Natural killer cell treated with Interleukin-12 subunit alpha and Interleukin-12 subunit beta and Interleukin-15 and Interleukin-18, amount 100 ng/mL, for 72 hours (primary cell): ENCODE data around the gene NUFIP2. TPM values are rescaled to one million over a fixed set of nuclear protein-coding genes. Genes with fewer than 3 reads are reported as not detected.

Source experiments
- ATAC-seq, 2 donors: fragments of 150-1000 bp; cut with Tn5 transposase in 1 of 2; sonication (Bioruptor Pico), chemical (Tn5 transposase) in 1 of 2; 2 replicates each; pipeline ENCODE4 v1.10.0; 2021
- DNase-seq: peaks from one replicate; pipeline ENCODE4 v3.0.0; 2022; ENCODE audit warnings: low spot score
- H3K27ac Mint-ChIP-seq, 2 donors: 1 replicate in 1 of 2; 2 replicates in 1 of 2; pipeline ENCODE4 v1.8.0; 2022; ENCODE audit warnings: mixed read lengths in 2 of 2, mild to moderate bottlenecking in 1 of 2, moderate library complexity in 1 of 2
- H3K27me3 Mint-ChIP-seq, 2 donors: 1 replicate in 1 of 2; 2 replicates in 1 of 2; pipeline ENCODE4 v1.8.0; 2022; ENCODE audit warnings: mixed read lengths in 2 of 2
- H3K36me3 Mint-ChIP-seq: one replicate; pipeline ENCODE4 v1.8.0; 2022; ENCODE audit warnings: mixed read lengths
- H3K4me1 Mint-ChIP-seq, 2 donors: 1 replicate in 1 of 2; 2 replicates in 1 of 2; pipeline ENCODE4 v1.8.0; 2022; ENCODE audit warnings: low read depth in 2 of 2, mixed read lengths in 2 of 2, mild to moderate bottlenecking in 1 of 2
- H3K4me3 Mint-ChIP-seq: one replicate; pipeline ENCODE4 v1.8.0; 2022; ENCODE audit warnings: mixed read lengths
- H3K9me3 Mint-ChIP-seq: 2 replicates; pipeline ENCODE4 v1.8.0; 2022; ENCODE audit warnings: mixed read lengths
- total RNA-seq, 2 donors: library from RNA; stranded (reverse); gene quantifications; one replicate each; pipeline ENCODE4 v1.2.3, GENCODE V29; 2022

The NUFIP2 gene
- total RNA-seq, 2 donors from 2014 or later, result 74.2 to 97.0 TPM

DNA sequence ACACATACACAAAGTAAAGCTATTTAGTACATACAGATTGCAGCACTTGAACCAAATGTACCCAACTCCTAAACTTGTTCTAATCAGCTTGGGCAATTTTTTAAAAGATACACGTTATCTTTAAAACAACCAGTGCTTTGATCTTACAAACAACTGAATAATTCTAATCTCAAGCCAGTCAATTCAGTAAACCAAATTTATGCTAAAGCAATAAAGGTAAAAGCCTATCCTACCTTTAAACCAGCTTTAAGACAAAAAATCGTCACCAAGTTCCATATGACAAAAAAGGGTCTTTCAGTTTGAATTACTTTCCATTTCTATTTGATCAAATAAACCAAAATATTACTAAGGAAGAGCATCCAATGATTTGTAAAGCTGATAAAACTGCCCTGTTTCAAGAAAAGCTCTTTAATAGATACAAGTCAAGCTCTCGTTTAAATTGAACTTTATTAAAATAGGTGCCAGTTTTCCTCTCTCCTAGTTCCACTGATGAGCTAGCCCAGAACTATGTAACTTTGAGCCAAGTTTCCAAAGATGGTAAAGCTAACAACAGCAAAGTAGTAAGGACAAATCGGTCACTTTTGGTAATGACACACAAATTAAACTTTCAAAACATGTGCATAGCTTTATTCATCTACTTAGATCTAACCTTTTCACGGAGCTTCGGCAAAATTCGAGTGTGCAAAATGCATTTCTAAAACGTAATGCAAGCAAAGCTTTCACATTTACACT is 37.0 kb downstream of the NUFIP2 start:
- Mint-ChIP-seq H3K27me3 (no peaks in the 10 kb centered on the region), H3K27ac (peak overlapping the region; percentile 38 to 67), H3K4me3 (no peak overlapping the region), H3K36me3 (peaks cover 16% of the 10 kb centered on the region), H3K4me1 (peaks cover 14 to 30% of the 10 kb centered on the region in 2 donors), H3K9me3 (no peaks in the 10 kb centered on the region)
- ATAC-seq (no peak), DNase-seq (no peak)

DNA sequence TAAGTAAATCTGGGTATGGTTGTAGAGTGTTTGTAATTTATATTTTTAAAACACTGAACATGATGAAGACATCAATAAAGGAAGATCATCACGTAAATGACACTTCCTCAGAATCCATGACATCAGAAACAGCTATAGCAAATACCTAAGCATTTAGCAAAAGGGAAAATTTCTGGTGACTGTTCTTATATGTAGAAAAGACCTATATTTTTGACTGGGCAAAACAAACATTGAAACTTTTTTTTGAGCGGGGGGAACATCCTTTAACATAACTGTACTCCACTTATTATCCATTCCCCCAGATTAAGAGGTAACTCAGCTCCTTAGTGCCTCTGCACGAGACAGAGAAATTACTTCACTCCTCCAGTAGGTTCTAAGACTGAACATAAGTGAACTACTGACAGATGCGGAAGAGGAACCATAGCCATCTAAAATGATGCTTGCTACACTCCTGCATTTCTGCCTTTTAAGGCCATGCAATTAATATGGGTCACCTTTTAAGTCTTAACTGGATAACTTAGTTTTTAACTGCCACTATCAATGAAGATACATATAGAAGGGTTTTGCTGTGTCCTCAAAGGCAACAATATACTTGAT is 37.9 kb downstream of the NUFIP2 start:
- H3K36me3 Mint-ChIP-seq, result peaks cover 8% of the 10 kb centered on the region
- no peaks in the 10 kb centered on the region for H3K27me3 Mint-ChIP-seq
- no peak overlapping the region for H3K4me3 Mint-ChIP-seq
- DNase-seq, result no peak
- H3K9me3 Mint-ChIP-seq, result no peaks in the 10 kb centered on the region
- no peak for ATAC-seq
- H3K27ac Mint-ChIP-seq, result peak overlapping the region in 1 of 2 donors; percentile 67
- peaks cover 14 to 31% of the 10 kb centered on the region in 2 donors for H3K4me1 Mint-ChIP-seq

DNA sequence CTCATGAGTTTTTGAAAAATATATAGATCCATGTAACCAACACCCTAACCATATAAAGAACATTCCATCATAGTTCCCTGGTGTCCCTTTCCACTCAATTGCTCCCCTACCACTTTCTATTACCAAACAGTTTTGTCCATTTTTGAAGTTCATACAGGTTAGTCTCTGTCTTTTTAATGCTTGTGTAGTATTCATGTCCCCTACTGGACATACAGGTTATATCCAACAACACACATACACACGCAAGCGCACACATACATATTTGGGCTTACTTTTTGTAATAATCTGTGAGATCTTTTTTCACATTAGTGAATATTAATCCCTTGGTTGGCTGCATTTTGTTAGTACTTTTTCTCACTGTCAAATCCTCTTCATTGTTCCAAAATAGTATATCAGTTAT is 40.9 kb downstream of the NUFIP2 start:
- no peak overlapping the region for H3K4me3 Mint-ChIP-seq

DNA sequence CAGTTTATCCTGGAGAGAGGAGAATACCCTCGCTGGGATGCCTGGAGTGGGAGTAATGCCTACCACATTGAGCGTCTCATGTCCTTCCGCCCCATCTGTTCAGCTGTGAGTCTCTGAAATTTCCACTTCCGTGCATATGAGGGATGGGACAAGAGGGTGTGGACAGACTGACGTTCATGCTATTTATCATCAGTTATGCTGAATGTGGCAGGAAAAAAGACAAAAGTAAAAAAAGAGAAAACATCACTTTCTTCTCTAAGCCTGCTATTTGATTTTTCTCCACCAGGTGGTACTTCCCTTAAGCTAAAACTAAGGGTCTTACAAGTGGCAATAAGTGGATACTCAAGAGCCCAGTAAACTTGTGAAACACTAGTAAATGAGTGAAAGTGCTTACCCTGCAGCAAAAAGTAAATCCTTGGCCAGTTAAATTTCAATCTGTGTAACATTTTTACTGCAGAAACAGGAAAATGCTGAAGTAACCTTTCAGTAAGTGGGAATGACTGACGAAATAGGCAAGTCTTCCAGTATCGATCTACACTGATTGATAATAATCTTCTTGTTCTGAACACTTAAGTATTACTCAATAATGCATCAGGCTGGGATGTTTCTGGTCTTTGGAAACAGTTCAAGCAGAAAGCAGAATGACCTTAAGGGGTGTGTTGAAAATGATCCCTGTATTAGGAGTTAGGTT is 41.7 kb downstream of the NUFIP2 start:
- Mint-ChIP-seq H3K9me3 (no peaks in the 10 kb centered on the region), H3K4me1 (peaks cover 3 to 18% of the 10 kb centered on the region in 2 donors), H3K27ac (no peak overlapping the region), H3K4me3 (no peak overlapping the region), H3K36me3 (peaks cover 3% of the 10 kb centered on the region), H3K27me3 (no peaks in the 10 kb centered on the region)
- ATAC-seq, result no peak
- DNase-seq, result no peak

More for the DNA sequence above, 40.9 kb downstream of the NUFIP2 start:
- no peak overlapping the region for H3K27ac Mint-ChIP-seq
- H3K27me3 Mint-ChIP-seq, result no peaks in the 10 kb centered on the region
- peaks cover 7% of the 10 kb centered on the region for H3K36me3 Mint-ChIP-seq
- H3K4me1 Mint-ChIP-seq, result peaks cover 10 to 23% of the 10 kb centered on the region in 2 donors
- DNase-seq, result no peak
- no peaks in the 10 kb centered on the region for H3K9me3 Mint-ChIP-seq
- no peak for ATAC-seq

DNA sequence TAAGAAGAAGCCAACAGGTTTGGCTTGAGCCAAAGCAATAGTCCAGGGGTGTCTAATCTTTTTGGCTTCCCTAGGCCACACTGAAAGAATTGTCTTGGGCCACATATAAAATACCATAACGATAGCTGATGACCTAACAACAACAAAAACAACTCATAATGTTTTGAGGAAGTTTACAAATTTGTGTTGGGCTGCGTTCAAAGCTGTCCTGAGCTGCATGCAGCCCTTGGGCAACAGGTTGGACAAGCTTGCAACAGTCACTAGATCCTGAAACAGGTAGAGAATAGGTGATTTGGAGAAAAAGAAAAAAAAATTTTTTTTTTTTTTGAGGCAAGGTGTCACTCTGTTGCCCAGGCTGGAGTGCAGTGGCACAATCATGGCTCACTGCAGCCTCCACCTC is 42.8 kb downstream of the NUFIP2 start:
- Mint-ChIP-seq H3K4me3 (no peak overlapping the region), H3K27ac (no peak overlapping the region), H3K36me3 (no peaks in the 10 kb centered on the region), H3K27me3 (no peaks in the 10 kb centered on the region), H3K9me3 (no peaks in the 10 kb centered on the region), H3K4me1 (peaks cover 0 to 12% of the 10 kb centered on the region in 2 donors)
- DNase-seq, result no peak
- no peak for ATAC-seq

DNA sequence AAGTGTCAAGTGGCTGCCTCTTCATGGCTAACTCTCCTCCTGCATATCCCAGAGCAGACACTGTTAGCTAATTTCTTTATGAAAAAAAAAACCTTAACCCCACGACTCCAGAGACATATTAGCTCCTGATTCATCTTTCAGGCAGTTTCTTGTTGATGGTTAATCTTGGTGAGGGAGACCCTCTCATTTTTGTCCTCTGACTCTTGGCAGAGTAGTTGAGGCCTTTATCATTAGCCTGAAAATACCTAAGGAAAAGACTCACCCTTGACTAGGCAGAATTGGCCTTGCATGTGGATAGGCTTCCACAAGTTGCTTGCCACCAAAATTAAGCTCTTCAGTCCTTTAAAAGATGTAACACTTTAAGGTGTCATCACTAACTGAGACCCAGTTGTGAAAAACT is 43.3 kb downstream of the NUFIP2 start:
- Mint-ChIP-seq H3K27ac (no peak overlapping the region), H3K36me3 (no peaks in the 10 kb centered on the region), H3K4me1 (peaks cover 0 to 9% of the 10 kb centered on the region in 2 donors), H3K9me3 (no peaks in the 10 kb centered on the region), H3K27me3 (no peaks in the 10 kb centered on the region), H3K4me3 (no peak overlapping the region)
- DNase-seq, result no peak
- no peak for ATAC-seq

DNA sequence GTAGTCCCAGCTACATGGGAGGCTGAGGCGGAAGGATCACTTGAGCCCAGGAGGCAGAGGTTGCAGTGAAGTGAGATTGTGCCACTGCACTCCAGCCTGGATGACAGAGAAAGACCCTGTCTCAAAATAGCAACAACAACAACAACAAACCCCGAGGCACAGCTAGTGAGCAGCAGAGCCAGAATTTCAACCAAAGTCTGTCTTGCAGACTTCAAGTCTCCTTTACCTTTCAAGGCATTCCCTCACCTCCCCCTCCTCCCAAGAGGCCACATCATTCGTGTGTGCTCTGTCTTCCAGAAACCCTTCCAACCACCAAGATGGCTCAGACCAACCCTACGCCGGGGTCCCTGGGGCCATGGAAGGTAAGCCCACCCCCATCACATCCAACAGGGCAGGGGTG is 45.1 kb downstream of the NUFIP2 start:
- Mint-ChIP-seq H3K4me3 (no peak overlapping the region), H3K4me1 (peaks cover 0 to 6% of the 10 kb centered on the region in 2 donors), H3K36me3 (no peaks in the 10 kb centered on the region), H3K27ac (no peak overlapping the region), H3K27me3 (no peaks in the 10 kb centered on the region), H3K9me3 (no peaks in the 10 kb centered on the region)
- DNase-seq, result no peak
- no peak for ATAC-seq

DNA sequence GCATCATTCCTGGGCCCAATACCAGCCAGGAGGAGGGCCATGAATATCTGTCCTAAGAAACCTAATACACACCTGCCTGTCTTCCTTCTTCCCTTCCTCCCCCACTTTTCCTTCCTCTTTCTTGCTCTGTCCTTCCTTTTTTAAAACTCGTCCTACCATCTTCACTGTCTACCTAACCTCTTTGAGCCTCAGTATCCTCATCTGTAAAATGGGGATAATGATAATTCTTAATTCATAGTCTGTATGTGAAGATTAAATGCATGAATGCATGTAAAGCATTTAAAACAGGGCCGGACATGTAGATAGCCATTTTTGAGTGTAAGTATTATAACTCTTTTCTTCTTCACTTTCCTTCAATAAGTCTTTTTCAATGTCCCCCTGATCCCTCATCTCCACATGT is 46.7 kb downstream of the NUFIP2 start:
- no peak overlapping the region for H3K4me3 Mint-ChIP-seq

DNA sequence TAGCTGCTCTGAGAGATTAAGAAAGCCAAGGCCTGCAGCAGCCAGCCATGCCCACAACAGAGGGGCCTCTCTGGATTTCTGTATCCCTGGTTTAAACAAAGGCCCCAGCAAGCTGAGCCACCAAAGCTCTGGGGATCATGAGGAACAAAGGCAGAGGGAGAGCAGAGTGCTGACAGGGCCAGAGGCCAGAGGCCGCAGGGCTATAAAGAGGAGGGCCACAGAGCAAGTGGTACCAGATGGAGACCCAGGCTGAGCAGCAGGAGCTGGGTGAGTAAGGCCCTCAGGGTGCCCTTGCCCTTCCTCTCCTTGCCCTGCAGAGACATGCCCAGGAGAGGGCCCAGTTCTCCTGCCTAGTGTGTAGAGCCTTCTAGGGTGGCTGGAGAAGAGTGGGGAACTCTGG is 47.3 kb downstream of the NUFIP2 start, which contains the start of gene CRYBA1:
Gene CRYBA1, plus strand, starts transcription at position 232 of the 400 bp plus-strand sequence. Its CDS starts 5 bp downstream, at position 237.
- no peaks in the 10 kb centered on the region for H3K9me3 Mint-ChIP-seq
- no peak within 1 kb of the TSS for H3K27ac Mint-ChIP-seq
- no peaks in the 10 kb centered on the region for H3K36me3 Mint-ChIP-seq
- H3K4me3 Mint-ChIP-seq, result no peak within 1 kb of the TSS
- peaks cover 0 to 2% of the 10 kb centered on the region in 2 donors for H3K4me1 Mint-ChIP-seq
- ATAC-seq (no peak), DNase-seq (no peak)
- H3K27me3 Mint-ChIP-seq, result no peaks in the 10 kb centered on the region

More for the DNA sequence above, 46.7 kb downstream of the NUFIP2 start:
- Mint-ChIP-seq H3K36me3 (no peaks in the 10 kb centered on the region), H3K27ac (no peak overlapping the region), H3K4me1 (peaks cover 0 to 8% of the 10 kb centered on the region in 2 donors), H3K27me3 (no peaks in the 10 kb centered on the region), H3K9me3 (no peaks in the 10 kb centered on the region)
- ATAC-seq, result no peak
- no peak for DNase-seq

DNA sequence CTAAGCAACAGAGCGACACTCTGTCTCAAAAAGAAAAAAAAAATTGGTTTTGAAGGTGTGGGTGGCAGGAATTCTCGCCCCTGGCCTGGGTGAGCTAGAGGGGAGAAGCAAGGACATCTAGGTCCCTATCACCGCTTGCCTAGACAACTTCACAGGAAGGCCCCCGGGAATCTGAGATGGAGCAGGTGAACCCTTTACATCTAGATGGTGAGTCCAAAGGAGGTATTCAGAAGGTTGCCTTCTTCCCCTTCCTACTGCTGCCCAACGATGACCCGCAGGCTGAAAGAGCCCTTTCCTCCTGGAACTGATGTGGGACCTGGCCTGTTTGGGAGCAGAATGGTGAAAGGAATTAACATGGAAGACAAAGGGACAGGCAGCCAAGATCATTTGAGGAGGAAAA is 48.5 kb downstream of the NUFIP2 start:
- H3K27me3 Mint-ChIP-seq, result no peaks in the 10 kb centered on the region
- H3K27ac Mint-ChIP-seq, result no peak overlapping the region
- H3K4me3 Mint-ChIP-seq, result no peak overlapping the region
- H3K9me3 Mint-ChIP-seq, result no peaks in the 10 kb centered on the region
- ATAC-seq (no peak), DNase-seq (no peak)
- peaks cover 10 to 11% of the 10 kb centered on the region in 2 donors for H3K4me1 Mint-ChIP-seq
- no peaks in the 10 kb centered on the region for H3K36me3 Mint-ChIP-seq

DNA sequence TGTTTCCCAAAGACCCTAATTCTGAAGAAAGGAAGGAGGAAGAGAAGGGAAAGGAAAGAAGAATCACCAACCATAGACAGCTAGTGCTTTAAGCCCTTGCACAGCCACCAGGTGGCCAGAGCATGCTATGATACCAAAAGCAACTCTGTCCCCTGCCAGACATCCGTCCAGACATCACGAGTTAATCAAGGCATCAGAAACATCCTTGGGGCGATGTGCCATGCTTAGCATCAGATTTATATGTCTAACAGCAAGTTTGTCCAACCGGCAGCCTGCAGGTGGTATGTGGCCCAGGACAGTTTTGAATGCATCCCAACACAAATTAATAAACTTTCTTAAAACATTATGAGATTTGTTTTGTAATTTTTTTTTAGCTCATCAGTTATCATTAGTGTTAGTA is 50.2 kb downstream of the NUFIP2 start:
- Mint-ChIP-seq H3K9me3 (no peaks in the 10 kb centered on the region), H3K27ac (no peak overlapping the region)

DNA sequence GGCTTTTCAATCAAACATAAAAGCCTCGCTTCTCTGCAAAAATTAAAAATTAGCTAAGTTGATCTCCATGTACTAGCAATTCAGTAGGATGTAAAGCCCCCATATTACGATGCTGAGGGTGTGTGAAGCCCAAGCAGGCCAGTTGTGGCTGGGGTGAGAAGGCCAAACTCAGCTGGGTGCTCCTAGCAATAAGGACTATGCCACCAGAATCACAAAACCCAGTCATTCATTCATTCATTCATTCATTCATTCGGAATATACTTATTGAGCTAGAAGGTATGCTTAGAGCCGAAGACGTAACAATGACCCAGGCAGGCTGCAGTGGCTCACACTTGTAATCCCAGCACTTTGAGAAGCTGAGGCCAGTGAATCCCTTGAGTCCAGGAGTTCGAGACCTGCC is 51.2 kb downstream of the NUFIP2 start:
- no peaks in the 10 kb centered on the region for H3K27me3 Mint-ChIP-seq
- H3K27ac Mint-ChIP-seq, result no peak overlapping the region
- H3K9me3 Mint-ChIP-seq, result no peaks in the 10 kb centered on the region
- peaks cover 18 to 23% of the 10 kb centered on the region in 2 donors for H3K4me1 Mint-ChIP-seq
- DNase-seq, result no peak
- ATAC-seq, result no peak
- H3K36me3 Mint-ChIP-seq, result no peaks in the 10 kb centered on the region
- H3K4me3 Mint-ChIP-seq, result no peak overlapping the region

More for the DNA sequence above, 50.2 kb downstream of the NUFIP2 start:
- H3K4me3 Mint-ChIP-seq, result no peak overlapping the region
- no peak for ATAC-seq
- H3K36me3 Mint-ChIP-seq, result no peaks in the 10 kb centered on the region
- no peaks in the 10 kb centered on the region for H3K27me3 Mint-ChIP-seq
- DNase-seq, result no peak
- peaks cover 12 to 16% of the 10 kb centered on the region in 2 donors for H3K4me1 Mint-ChIP-seq

DNA sequence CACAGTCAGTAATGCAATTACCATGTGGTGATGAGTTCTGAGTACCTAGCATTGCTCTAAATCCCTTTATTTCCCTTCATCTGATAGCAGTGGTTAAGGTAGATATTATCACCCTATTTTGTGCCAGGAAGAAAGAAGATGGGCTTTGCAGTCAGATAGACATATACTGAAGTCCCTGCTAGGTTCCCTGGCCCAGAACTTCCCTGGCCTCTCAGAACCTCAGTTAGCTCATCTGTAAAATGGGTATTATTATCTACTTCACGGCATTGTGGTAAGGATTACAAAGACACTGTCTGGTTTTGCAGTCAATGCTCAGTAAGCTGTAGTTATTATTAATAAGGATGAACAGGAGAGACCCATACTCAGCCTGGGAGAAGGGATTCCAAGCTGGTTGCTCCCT is 51.9 kb downstream of the NUFIP2 start:
- no peaks in the 10 kb centered on the region for H3K36me3 Mint-ChIP-seq
- no peak for DNase-seq
- no peaks in the 10 kb centered on the region for H3K9me3 Mint-ChIP-seq
- peaks cover 21 to 23% of the 10 kb centered on the region in 2 donors for H3K4me1 Mint-ChIP-seq
- no peak for ATAC-seq
- no peaks in the 10 kb centered on the region for H3K27me3 Mint-ChIP-seq
- no peak overlapping the region for H3K4me3 Mint-ChIP-seq
- H3K27ac Mint-ChIP-seq, result no peak overlapping the region
